Calu3 (cell line): ENCODE results near the gene RNF135. TPM values are rescaled to one million over a fixed set of nuclear protein-coding genes. Genes with fewer than 3 reads are reported as not detected.
"Not testable (repeated sequence)": the region's sequence is repeated elsewhere in the genome, so short reads cannot be mapped to it uniquely, and the experiment has no call there.

Source experiments
- BruUV-seq: library from RNA; stranded (reverse); fragments of 400-500 nt; replicated peaks from 2 replicates; lab custom pipeline; 2021; lab: Mats Ljungman, UMichigan
- CTCF ChIA-PET: fragments of 300-600 bp; sonication (Branson Sonifier 250); formaldehyde crosslinking; loops from one replicate; lab custom pipeline; 2022; ENCODE audit warnings: antibody characterized with exemption; lab: Charles Lee
- DNase-seq: peaks from one replicate; pipeline ENCODE4 v3.0.0; 2022
- H3K27ac Mint-ChIP-seq: one replicate; pipeline ENCODE4 v1.8.0; 2022; ENCODE audit warnings: mixed read lengths; ENCODE audit not compliant: unreplicated experiment
- H3K27me3 Mint-ChIP-seq: one replicate; pipeline ENCODE4 v1.8.0; 2022; ENCODE audit warnings: mixed read lengths; ENCODE audit not compliant: unreplicated experiment
- H3K36me3 Mint-ChIP-seq: one replicate; pipeline ENCODE4 v1.8.0; 2022; ENCODE audit warnings: mild to moderate bottlenecking, moderate library complexity, mixed read lengths; ENCODE audit not compliant: insufficient read depth, unreplicated experiment
- H3K4me1 Mint-ChIP-seq: one replicate; pipeline ENCODE4 v1.8.0; 2022; ENCODE audit warnings: mild to moderate bottlenecking, low read depth, mixed read lengths; ENCODE audit not compliant: unreplicated experiment
- H3K4me3 Mint-ChIP-seq: one replicate; pipeline ENCODE4 v1.8.0; 2022; ENCODE audit warnings: mild to moderate bottlenecking, low read depth, moderate library complexity, mixed read lengths; ENCODE audit not compliant: unreplicated experiment
- H3K9me3 Mint-ChIP-seq: one replicate; pipeline ENCODE4 v1.8.0; 2022; ENCODE audit warnings: low read depth, mixed read lengths; ENCODE audit not compliant: unreplicated experiment
- intact Hi-C: fragments of 100-400 bp; cut with micrococcal nuclease; formaldehyde crosslinking; loops from one replicate; pipeline ENCODE4 v1.10.0; 2022; ENCODE audit not compliant: unreplicated experiment
- total RNA-seq: library from RNA; stranded (reverse); gene quantifications from 2 replicates; pipeline ENCODE4 v1.2.3, GENCODE V29; 2022
- TF ChIP-seq, protein P1 (sequence below): fragments of 200-600 bp; IDR thresholded peaks from one replicate; pipeline ENCODE4 v1.8.0; 2022; ENCODE audit warnings: antibody characterized with exemption; ENCODE audit not compliant: unreplicated experiment

RNF135 gene
- total RNA-seq, 1 experiment from 2014 or later, result 7.5 TPM

DNA sequence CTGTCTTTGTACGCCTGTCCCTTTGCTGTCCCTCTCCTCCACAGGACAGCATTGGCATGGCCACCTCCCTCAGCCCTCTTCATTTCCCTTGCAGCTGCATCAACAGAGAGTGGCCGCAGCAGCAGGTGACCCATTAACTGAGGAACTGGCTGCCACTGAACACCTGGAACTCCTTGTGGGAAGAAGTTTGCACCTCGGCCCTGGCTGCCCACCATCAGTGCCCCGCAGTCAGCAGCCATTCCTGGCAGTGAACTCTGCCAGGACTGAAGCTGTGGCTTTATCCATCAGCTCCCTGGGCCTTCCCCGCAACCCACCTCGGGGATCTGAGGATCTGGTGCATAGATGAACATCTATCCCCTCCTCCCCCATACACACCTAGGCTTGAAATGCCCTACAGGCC is 13.1 kb upstream of the RNF135 start:
- intact Hi-C loops, result no loop called here
- TF ChIP-seq, protein P1, sequence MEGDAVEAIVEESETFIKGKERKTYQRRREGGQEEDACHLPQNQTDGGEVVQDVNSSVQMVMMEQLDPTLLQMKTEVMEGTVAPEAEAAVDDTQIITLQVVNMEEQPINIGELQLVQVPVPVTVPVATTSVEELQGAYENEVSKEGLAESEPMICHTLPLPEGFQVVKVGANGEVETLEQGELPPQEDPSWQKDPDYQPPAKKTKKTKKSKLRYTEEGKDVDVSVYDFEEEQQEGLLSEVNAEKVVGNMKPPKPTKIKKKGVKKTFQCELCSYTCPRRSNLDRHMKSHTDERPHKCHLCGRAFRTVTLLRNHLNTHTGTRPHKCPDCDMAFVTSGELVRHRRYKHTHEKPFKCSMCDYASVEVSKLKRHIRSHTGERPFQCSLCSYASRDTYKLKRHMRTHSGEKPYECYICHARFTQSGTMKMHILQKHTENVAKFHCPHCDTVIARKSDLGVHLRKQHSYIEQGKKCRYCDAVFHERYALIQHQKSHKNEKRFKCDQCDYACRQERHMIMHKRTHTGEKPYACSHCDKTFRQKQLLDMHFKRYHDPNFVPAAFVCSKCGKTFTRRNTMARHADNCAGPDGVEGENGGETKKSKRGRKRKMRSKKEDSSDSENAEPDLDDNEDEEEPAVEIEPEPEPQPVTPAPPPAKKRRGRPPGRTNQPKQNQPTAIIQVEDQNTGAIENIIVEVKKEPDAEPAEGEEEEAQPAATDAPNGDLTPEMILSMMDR, result no peak
- Mint-ChIP-seq H3K27me3 (peaks cover 25% of the 10 kb centered on the region), H3K4me1 (no peaks in the 10 kb centered on the region), H3K27ac (no peak overlapping the region), H3K4me3 (no peak overlapping the region), H3K9me3 (no peaks in the 10 kb centered on the region), H3K36me3 (no peaks in the 10 kb centered on the region)
- CTCF ChIA-PET, result no interaction called here
- no TSS peak for BruUV-seq
- no peak for DNase-seq

DNA sequence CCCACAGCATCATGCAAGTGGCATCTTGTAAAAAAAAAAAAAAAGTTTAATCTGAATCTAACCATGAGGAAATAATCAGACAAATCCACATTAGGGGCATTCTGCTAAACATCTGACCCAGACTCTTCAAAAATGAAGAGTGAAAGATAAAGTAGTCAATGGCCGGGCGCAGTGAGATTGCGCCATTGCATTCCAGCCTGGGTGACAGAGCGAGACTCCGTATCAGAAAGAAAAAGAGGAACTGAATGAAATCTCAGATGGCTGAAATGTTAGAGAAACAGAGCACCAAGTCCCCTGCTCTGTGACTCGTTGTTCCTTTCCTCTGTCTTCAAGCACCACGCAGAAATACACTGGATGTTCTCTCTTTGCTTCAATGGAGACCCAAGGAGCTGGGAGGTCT is 12.7 kb upstream of the RNF135 start:
- H3K27me3 Mint-ChIP-seq, result peaks cover 25% of the 10 kb centered on the region
- H3K4me1 Mint-ChIP-seq, result no peaks in the 10 kb centered on the region
- BruUV-seq, result no TSS peak
- DNase-seq, result no peak
- H3K9me3 Mint-ChIP-seq, result no peaks in the 10 kb centered on the region
- H3K4me3 Mint-ChIP-seq, result no peak overlapping the region
- H3K27ac Mint-ChIP-seq, result no peak overlapping the region
- intact Hi-C loops, result no loop called here
- TF ChIP-seq, protein P1, result no peak
- no peaks in the 10 kb centered on the region for H3K36me3 Mint-ChIP-seq
- CTCF ChIA-PET, result no interaction called here

DNA sequence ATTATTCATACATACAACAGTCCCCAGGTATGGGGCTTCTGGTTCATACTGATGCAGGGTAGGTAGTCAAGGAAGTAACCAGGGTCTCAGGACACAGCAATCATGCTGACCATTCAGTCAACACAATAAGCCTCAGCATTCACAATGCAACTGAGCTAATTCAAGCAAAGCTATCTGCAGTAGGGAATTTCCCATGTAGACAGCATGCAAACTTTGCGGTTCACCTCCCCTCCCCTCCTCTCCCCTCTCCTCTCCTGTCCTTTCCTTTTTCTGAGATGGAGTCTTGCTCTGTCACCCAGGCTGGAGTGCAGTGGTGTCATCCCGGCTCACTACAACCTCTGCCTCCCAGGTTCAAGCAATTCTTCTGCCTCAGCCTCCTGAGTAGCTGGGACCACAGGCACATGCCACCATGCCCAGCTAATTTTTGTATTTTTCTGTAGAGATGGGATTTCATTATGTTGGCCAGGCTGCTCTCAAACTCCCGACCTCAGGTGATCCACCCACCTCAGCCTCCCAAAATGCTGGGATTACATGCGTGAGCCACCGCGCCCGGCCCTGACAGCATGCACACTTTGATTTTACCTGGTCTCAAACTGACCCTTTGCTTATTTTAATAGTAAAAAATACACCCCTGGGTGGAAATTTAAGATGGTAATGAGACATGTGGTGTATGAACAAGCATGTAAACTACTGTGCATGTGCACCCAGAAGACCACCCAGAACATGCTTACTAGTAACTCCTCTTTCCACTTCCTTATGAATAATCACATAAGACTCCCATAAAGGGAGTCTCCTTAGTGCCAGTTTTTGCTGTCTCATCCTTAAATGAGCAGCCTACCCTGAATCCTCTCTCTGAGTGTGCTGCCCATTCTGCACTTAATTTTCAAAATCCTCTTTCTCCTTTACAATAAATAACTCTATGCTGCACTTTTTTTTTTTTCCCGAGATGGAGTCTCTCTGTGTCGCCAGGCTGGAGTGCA is 9.3 kb upstream of the RNF135 start:
- TF ChIP-seq, protein P1, result no peak
- CTCF ChIA-PET, result no interaction called here

DNA sequence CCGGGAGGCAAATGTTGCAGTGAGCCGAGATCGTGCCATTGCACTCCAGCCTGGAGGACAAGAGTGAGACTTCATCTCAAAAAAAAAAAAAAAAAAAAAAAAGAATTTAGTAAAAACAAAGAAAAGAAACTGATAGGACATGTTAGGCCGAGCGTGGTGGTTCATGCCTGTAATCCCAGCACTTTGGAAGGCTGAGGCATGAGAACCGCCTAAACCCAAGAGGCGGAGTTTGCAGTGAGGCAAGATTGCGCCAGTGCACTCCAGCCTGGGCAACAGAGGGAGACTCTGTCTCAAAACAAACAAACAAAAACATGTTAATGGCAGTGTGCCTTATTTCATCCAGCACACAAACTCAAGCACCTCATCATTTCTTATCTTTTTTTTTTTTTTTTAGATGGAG is 6.5 kb upstream of the RNF135 start:
- H3K4me1 Mint-ChIP-seq, intact Hi-C loops, BruUV-seq, H3K4me3 Mint-ChIP-seq, H3K27ac Mint-ChIP-seq, H3K9me3 Mint-ChIP-seq, H3K36me3 Mint-ChIP-seq, H3K27me3 Mint-ChIP-seq, DNase-seq: not testable (repeated sequence)
- CTCF ChIA-PET, result interaction anchor here (0.7 kb wide), 1 partner anchor 619 kb away, joined by 6 read pairs; no protein-coding TSS in a partner anchor

More for the DNA sequence above, 9.3 kb upstream of the RNF135 start:
- no TSS peak for BruUV-seq
- no peak for DNase-seq
- Mint-ChIP-seq H3K4me3 (no peak overlapping the region), H3K9me3 (no peaks in the 10 kb centered on the region), H3K4me1 (no peaks in the 10 kb centered on the region), H3K27ac (no peak overlapping the region), H3K36me3 (no peaks in the 10 kb centered on the region), H3K27me3 (peaks cover 25% of the 10 kb centered on the region)
- intact Hi-C loops, result no loop called here

DNA sequence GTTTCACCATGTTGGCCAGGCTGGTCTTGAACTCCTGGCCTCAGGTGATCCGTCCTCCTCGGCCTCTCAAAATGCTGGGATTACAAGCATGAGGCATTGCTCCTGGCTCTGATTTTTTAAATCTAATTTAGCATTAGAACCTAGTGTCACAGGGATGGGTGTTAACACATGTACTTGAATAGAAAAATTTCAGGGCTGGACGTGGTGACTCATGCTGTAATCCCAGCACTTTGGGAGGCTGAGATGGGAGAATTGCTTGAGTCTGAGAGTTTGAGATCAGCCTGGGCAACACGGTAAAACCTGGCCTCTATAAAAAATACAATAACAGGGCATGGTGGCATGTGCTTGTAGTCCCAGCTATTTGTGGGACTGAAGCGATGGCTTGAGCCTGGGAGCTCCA is 6.0 kb upstream of the RNF135 start:
- TF ChIP-seq, protein P1, result no peak
- Mint-ChIP-seq H3K27me3 (no peaks in the 10 kb centered on the region), H3K36me3 (peaks cover 1% of the 10 kb centered on the region), H3K9me3 (no peaks in the 10 kb centered on the region), H3K4me1 (peaks cover 2% of the 10 kb centered on the region), H3K27ac (no peak overlapping the region), H3K4me3 (no peak overlapping the region)
- intact Hi-C loops, result no loop called here
- CTCF ChIA-PET, result no interaction called here
- BruUV-seq, result no TSS peak
- DNase-seq, result no peak
